SK-N-SH (cell line): ENCODE results near the gene BOD1L1. TPM values are rescaled to one million over a fixed set of nuclear protein-coding genes. Genes with fewer than 3 reads are reported as not detected.

ENCODE experiments used
- CTCF ChIA-PET: fragments of 300-600, 350-600 bp; formaldehyde crosslinking; extraction: SDS; loops from one replicate; lab custom pipeline; 2021; lab: Yijun Ruan, JAX
- POLR2A ChIA-PET: fragments of 350-600 bp; sonication (Branson Sonifier 250); formaldehyde crosslinking; extraction: SDS; loops from one replicate; lab custom pipeline; 2020; ENCODE audit warnings: antibody characterized with exemption, inconsistent platforms; lab: Yijun Ruan, JAX
- DNase-seq: peaks from one replicate; pipeline ENCODE4 v3.0.0; 2012
- H2AFZ ChIP-seq: fragments of 200-600 bp; sonication (generic); 2 replicates; pipeline ENCODE4 v1.8.1; 2016; ENCODE audit warnings: antibody characterized with exemption, mild to moderate bottlenecking, low read depth
- H3F3A ChIP-seq: fragments of 200-600 bp; sonication (generic); replicated peaks from 2 replicates; pipeline ENCODE3; 2016; ENCODE audit warnings: antibody characterized with exemption, mild to moderate bottlenecking; ENCODE audit not compliant: insufficient read depth
- H3K27ac ChIP-seq, 2 experiments: fragments of 200-500 bp in 1 of 2; fragments of 200-600 bp in 1 of 2; sonication (Bioruptor generic) in 1 of 2; sonication (generic), shearing (Covaris generic) in 1 of 2; 2 replicates each; pipeline versions ENCODE4 v1.5.1 to v1.6.1; 2014 to 2016; ENCODE audit warnings: low read depth in 2 of 2, inconsistent platforms in 1 of 2, low read length in 1 of 2, mild to moderate bottlenecking in 1 of 2, mixed read lengths in 1 of 2
- H3K27me3 ChIP-seq: fragments of 200-600 bp; sonication (generic), shearing (Covaris generic); 2 replicates; pipeline ENCODE4 v1.6.1; 2016; ENCODE audit warnings: mixed run types; ENCODE audit not compliant: insufficient read depth
- H3K36me3 ChIP-seq, 2 experiments: fragments of 200-500 bp in 1 of 2; fragments of 200-600 bp in 1 of 2; sonication (Bioruptor generic) in 1 of 2; sonication (generic) in 1 of 2; replicated peaks in 1 of 2; 2 replicates each; pipeline versions ENCODE3 to v1.5.1; 2014 to 2016; ENCODE audit warnings: low read length in 1 of 2, mild to moderate bottlenecking in 1 of 2; ENCODE audit not compliant: insufficient read depth in 2 of 2, control insufficient read depth in 1 of 2
- H3K4me1 ChIP-seq, 2 experiments: fragments of 200-500 bp in 1 of 2; fragments of 200-600 bp in 1 of 2; sonication (Bioruptor generic) in 1 of 2; sonication (generic), shearing (Covaris generic) in 1 of 2; 2 replicates each; pipeline versions ENCODE4 v1.5.1 to v1.6.1; 2014 to 2016; ENCODE audit warnings: low read depth in 1 of 2, low read length in 1 of 2, mixed run types in 1 of 2; ENCODE audit not compliant: insufficient read depth in 2 of 2, control insufficient read depth in 1 of 2
- H3K4me2 ChIP-seq: fragments of 200-600 bp; sonication (generic), shearing (Covaris generic); 2 replicates; pipeline ENCODE4 v1.6.1; 2017; ENCODE audit warnings: mixed run types
- H3K4me3 ChIP-seq, 2 experiments: fragments of 200-500 bp in 1 of 2; fragments of 200-600 bp in 1 of 2; sonication (Bioruptor generic) in 1 of 2; sonication (generic), shearing (Covaris generic) in 1 of 2; 2 replicates each; pipeline versions ENCODE4 v1.5.1 to v1.8.1; 2014 to 2016; ENCODE audit warnings: low read depth in 2 of 2, inconsistent platforms in 1 of 2, low read length in 1 of 2, mild to moderate bottlenecking in 1 of 2, mixed read lengths in 1 of 2, moderate library complexity in 1 of 2
- H3K79me2 ChIP-seq: fragments of 200-600 bp; sonication (generic); 2 replicates; pipeline ENCODE4 v1.8.1; 2017; ENCODE audit warnings: mild to moderate bottlenecking; ENCODE audit not compliant: insufficient read depth
- H3K9ac ChIP-seq: fragments of 200-600 bp; sonication (generic); 2 replicates; pipeline ENCODE4 v1.6.1; 2017; ENCODE audit warnings: mixed run types
- H3K9me2 ChIP-seq: fragments of 200-600 bp; sonication (generic); 2 replicates; pipeline ENCODE4 v1.6.1; 2017; ENCODE audit warnings: mixed run types
- H3K9me3 ChIP-seq: fragments of 200-600 bp; sonication (generic); 2 replicates; pipeline ENCODE4 v1.6.1; 2017; ENCODE audit warnings: mixed run types, mild to moderate bottlenecking, moderate library complexity
- H4K20me1 ChIP-seq: fragments of 200-600 bp; sonication (generic); 2 replicates; pipeline ENCODE4 v1.6.1; 2017; ENCODE audit warnings: mild to moderate bottlenecking, mixed run types; ENCODE audit not compliant: insufficient read depth
- CHD2 ChIP-seq: fragments of 150-350 bp; IDR thresholded peaks from 2 replicates; pipeline ENCODE4 v1.6.1; 2018; ENCODE audit warnings: low read length; ENCODE audit not compliant: partially characterized antibody
- CTCF ChIP-seq: fragments of 200-600 bp; sonication (generic); IDR thresholded peaks from 2 replicates; pipeline ENCODE4 v1.6.1; 2017; ENCODE audit warnings: antibody characterized with exemption, mild to moderate bottlenecking, moderate library complexity
- FOSL2 ChIP-seq: IDR thresholded peaks from 2 replicates; pipeline ENCODE4 v1.4.0; 2012; ENCODE audit warnings: low read depth, mild to moderate bottlenecking, moderate library complexity, borderline replicate concordance
- FOXJ3 ChIP-seq: sonication (generic); formaldehyde crosslinking; IDR thresholded peaks from 2 replicates; pipeline ENCODE4 v1.5.1; 2020; ENCODE audit warnings: mild to moderate bottlenecking, missing genetic modification reagents
- FOXM1 ChIP-seq: IDR thresholded peaks from 2 replicates; pipeline ENCODE4 v1.4.0; 2012; ENCODE audit warnings: low read depth, mild to moderate bottlenecking
- GATA2 ChIP-seq: sonication (generic); formaldehyde crosslinking; IDR thresholded peaks from 2 replicates; pipeline ENCODE4 v1.5.0; 2020; ENCODE audit warnings: mild to moderate bottlenecking, missing genetic modification reagents
- IRF3 ChIP-seq: fragments of 150-350 bp; IDR thresholded peaks from 2 replicates; pipeline ENCODE4 v1.6.1; 2016; ENCODE audit warnings: mild to moderate bottlenecking, low read depth, low read length
- JUND ChIP-seq: IDR thresholded peaks from 2 replicates; pipeline ENCODE4 v1.4.0; 2012
- MAX ChIP-seq: IDR thresholded peaks from 2 replicates; pipeline ENCODE4 v1.4.0; 2012; ENCODE audit warnings: low read depth
- MXI1 ChIP-seq: IDR thresholded peaks from 2 replicates; pipeline ENCODE4 v1.6.1; 2012; ENCODE audit warnings: mild to moderate bottlenecking, low read depth, low read length, improper control_type of control experiment
- NFIC ChIP-seq: IDR thresholded peaks from 2 replicates; pipeline ENCODE4 v1.4.0; 2012; ENCODE audit warnings: borderline replicate concordance
- NRF1 ChIP-seq: IDR thresholded peaks from 2 replicates; pipeline ENCODE4 v1.6.1; 2012; ENCODE audit warnings: low read depth, mild to moderate bottlenecking, low read length
- RAD21 ChIP-seq: IDR thresholded peaks from 2 replicates; pipeline ENCODE4 v1.6.1; 2012; ENCODE audit warnings: mild to moderate bottlenecking, low read length
- RCOR1 ChIP-seq: fragments of 150-350 bp; IDR thresholded peaks from 2 replicates; pipeline ENCODE4 v1.6.1; 2017; ENCODE audit warnings: antibody characterized with exemption, low read length
- SIN3A ChIP-seq: IDR thresholded peaks from 2 replicates; pipeline ENCODE4 v1.6.1; 2012; ENCODE audit warnings: low read depth, mild to moderate bottlenecking, low read length, moderate library complexity, borderline replicate concordance
- TEAD4 ChIP-seq: IDR thresholded peaks from 2 replicates; pipeline ENCODE4 v1.4.0; 2012; ENCODE audit warnings: mild to moderate bottlenecking, borderline replicate concordance; ENCODE audit not compliant: insufficient read depth
- USF1 ChIP-seq: IDR thresholded peaks from 2 replicates; pipeline ENCODE4 v1.4.0; 2012; ENCODE audit warnings: low read depth, borderline replicate concordance
- USF2 ChIP-seq: fragments of 150-350 bp; IDR thresholded peaks from 2 replicates; pipeline ENCODE4 v1.6.1; 2017; ENCODE audit warnings: antibody characterized with exemption, low read length, low read depth, borderline replicate concordance
- WGBS: methylation state at CpG from one replicate; pipeline ENCODE4 v1.1.6; 2017; ENCODE audit warnings: low lambda C conversion rate; 5-methylcytosine and 5-hydroxymethylcytosine counted together
- polyA plus RNA-seq, 3 experiments: library from polyadenylated mRNA; depleted of rRNA; stranded (reverse); fragments of >200 nt; gene quantifications; 2 replicates each; pipeline ENCODE4 v1.2.3, GENCODE V29; 2012

The BOD1L1 gene
- polyA plus RNA-seq, 1 of the 3 experiments (the other 2 are of a cell fraction) = 12.5 TPM

GRCh38 chr4:13627178-13627605 is 333 bp downstream of the BOD1L1 start:
- Histone ChIP-seq H3K9me3 (no peaks in the 10 kb centered on the region), H3K27ac (peak overlapping the region; percentile 78 to 94; a peak in 3 of 4 replicates), H2AFZ (peak overlapping the region; percentile 78), H3K4me2 (peak overlapping the region; percentile 91), H4K20me1 (peaks cover 28% of the 10 kb centered on the region; the same call in 1 of the 2 replicates), H3F3A (peaks cover 7% of the 10 kb centered on the region), H3K9me2 (no peaks in the 10 kb centered on the region), H3K9ac (peak overlapping the region; percentile 95), H3K79me2 (peaks cover 48% of the 10 kb centered on the region), H3K4me3 (peak overlapping the region; percentile 87 to 99), H3K4me1 (peaks cover 10 to 11% of the 10 kb centered on the region in 2 experiments; a peak in 3 of 4 replicates), H3K36me3 (peaks cover 3% of the 10 kb centered on the region in 2 experiments), H3K27me3 (no peaks in the 10 kb centered on the region)
- CTCF ChIA-PET = no interaction called here
- POLR2A ChIA-PET = no interaction called here
- TF ChIP-seq MAX (no peak), NFIC (no peak), USF2 (no peak), CTCF (no peak), SIN3A (no peak), FOXM1 (no peak), FOSL2 (no peak), TEAD4 (no peak), RAD21 (no peak), FOXJ3 (CRISPR knock-in tag) (no peak), NRF1 (no peak), GATA2 (CRISPR knock-in tag) (no peak), USF1 (no peak), JUND (no peak), RCOR1 (no peak), MXI1 (no peak), IRF3 (no peak), CHD2 (no peak)
- no peak for DNase-seq
- 0% methylated on average over 12 of the region's 45 CpGs for WGBS
